Panc1 (cell line): Measurements from ENCODE around the gene KRTAP5-7.
"Not testable (repeated sequence)": the region's sequence is repeated elsewhere in the genome, so short reads cannot be mapped to it uniquely, and the experiment has no call there.

ENCODE experiments used
- POLR2AphosphoS5 ChIP-seq: IDR thresholded peaks from 2 replicates; pipeline ENCODE4 v1.6.1; 2012; ENCODE audit warnings: mild to moderate bottlenecking, low read depth, low read length, moderate library complexity
- TCF7L2 ChIP-seq: IDR thresholded peaks from 2 replicates; pipeline ENCODE4 v1.6.1; 2011; ENCODE audit warnings: mild to moderate bottlenecking, low read depth, low read length, inconsistent platforms
- TF ChIP-seq, protein P1 (sequence below): fragments of 450-650 bp; IDR thresholded peaks from 2 replicates; pipeline ENCODE4 v1.5.1; 2017; ENCODE audit warnings: mild to moderate bottlenecking
- TF ChIP-seq, protein P2 (sequence below), 2 experiments: IDR thresholded peaks; 2 replicates each; pipeline ENCODE4 v1.6.1; 2011 to 2012; ENCODE audit warnings: low read depth in 2 of 2, control low read depth in 1 of 2, low read length in 1 of 2, mild to moderate bottlenecking in 1 of 2, moderate library complexity in 1 of 2; ENCODE audit not compliant: insufficient read depth in 1 of 2

- TF ChIP-seq, protein P1, sequence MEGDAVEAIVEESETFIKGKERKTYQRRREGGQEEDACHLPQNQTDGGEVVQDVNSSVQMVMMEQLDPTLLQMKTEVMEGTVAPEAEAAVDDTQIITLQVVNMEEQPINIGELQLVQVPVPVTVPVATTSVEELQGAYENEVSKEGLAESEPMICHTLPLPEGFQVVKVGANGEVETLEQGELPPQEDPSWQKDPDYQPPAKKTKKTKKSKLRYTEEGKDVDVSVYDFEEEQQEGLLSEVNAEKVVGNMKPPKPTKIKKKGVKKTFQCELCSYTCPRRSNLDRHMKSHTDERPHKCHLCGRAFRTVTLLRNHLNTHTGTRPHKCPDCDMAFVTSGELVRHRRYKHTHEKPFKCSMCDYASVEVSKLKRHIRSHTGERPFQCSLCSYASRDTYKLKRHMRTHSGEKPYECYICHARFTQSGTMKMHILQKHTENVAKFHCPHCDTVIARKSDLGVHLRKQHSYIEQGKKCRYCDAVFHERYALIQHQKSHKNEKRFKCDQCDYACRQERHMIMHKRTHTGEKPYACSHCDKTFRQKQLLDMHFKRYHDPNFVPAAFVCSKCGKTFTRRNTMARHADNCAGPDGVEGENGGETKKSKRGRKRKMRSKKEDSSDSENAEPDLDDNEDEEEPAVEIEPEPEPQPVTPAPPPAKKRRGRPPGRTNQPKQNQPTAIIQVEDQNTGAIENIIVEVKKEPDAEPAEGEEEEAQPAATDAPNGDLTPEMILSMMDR = not testable (repeated sequence)
- TF ChIP-seq, protein P2, sequence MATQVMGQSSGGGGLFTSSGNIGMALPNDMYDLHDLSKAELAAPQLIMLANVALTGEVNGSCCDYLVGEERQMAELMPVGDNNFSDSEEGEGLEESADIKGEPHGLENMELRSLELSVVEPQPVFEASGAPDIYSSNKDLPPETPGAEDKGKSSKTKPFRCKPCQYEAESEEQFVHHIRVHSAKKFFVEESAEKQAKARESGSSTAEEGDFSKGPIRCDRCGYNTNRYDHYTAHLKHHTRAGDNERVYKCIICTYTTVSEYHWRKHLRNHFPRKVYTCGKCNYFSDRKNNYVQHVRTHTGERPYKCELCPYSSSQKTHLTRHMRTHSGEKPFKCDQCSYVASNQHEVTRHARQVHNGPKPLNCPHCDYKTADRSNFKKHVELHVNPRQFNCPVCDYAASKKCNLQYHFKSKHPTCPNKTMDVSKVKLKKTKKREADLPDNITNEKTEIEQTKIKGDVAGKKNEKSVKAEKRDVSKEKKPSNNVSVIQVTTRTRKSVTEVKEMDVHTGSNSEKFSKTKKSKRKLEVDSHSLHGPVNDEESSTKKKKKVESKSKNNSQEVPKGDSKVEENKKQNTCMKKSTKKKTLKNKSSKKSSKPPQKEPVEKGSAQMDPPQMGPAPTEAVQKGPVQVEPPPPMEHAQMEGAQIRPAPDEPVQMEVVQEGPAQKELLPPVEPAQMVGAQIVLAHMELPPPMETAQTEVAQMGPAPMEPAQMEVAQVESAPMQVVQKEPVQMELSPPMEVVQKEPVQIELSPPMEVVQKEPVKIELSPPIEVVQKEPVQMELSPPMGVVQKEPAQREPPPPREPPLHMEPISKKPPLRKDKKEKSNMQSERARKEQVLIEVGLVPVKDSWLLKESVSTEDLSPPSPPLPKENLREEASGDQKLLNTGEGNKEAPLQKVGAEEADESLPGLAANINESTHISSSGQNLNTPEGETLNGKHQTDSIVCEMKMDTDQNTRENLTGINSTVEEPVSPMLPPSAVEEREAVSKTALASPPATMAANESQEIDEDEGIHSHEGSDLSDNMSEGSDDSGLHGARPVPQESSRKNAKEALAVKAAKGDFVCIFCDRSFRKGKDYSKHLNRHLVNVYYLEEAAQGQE (IDR thresholded peaks at IDR 0.05; ENCODE audit: insufficient read depth in 1 of 2, low read depth in 2 of 2, low read length in 1 of 2) = not testable (repeated sequence)
- not testable (repeated sequence) for TF ChIP-seq TCF7L2, POLR2AphosphoS5
These were observed 7.9 kb downstream of the KRTAP5-7 start for GRCh38 chr11:71534711-71535608.
